ENCODE data around the gene MLH3.
A peak's percentile ranks its signal among the peaks of the same experiment; 100 is the strongest.

Gene MLH3

GRCh38 chr14:75064205-75064567 lies 12.9 kb upstream of the MLH3 start:
- DNase-seq: no peak

GRCh38 chr14:75063491-75064204 lies 12.4 kb upstream of the MLH3 start, which contains the start of gene ACYP1:
Gene ACYP1 (minus strand): TSS chr14:75064024. CDS start chr14:75063553, 471 bp downstream.
- DNase-seq: peak; percentile 80

- DNase-seq: no peak
Measured at GRCh38 chr14:75063013-75063412, 11.7 kb upstream of the MLH3 start.

- DNase-seq: no peak
Measured at GRCh38 chr14:75060420-75060819, 9.2 kb upstream of the MLH3 start.

GRCh38 chr14:75059642-75060041 lies 8.4 kb upstream of the MLH3 start:
- DNase-seq: no peak

GRCh38 chr14:75054421-75054820 lies 3.2 kb upstream of the MLH3 start:
- DNase-seq: no peak

GRCh38 chr14:75053396-75054291 lies 2.4 kb upstream of the MLH3 start:
- no peak for DNase-seq

GRCh38 chr14:75051556-75051899 lies 261 bp upstream of the MLH3 start:
- DNase-seq: no peak

GRCh38 chr14:75049731-75050201 lies 1.5 kb downstream of the MLH3 start:
- no peak for DNase-seq

GRCh38 chr14:75049136-75049535 lies 2.1 kb downstream of the MLH3 start:
- no peak for DNase-seq

GRCh38 chr14:75048101-75048500 lies 3.2 kb downstream of the MLH3 start:
- no peak for DNase-seq

GRCh38 chr14:75047506-75047905 lies 3.8 kb downstream of the MLH3 start:
- no peak for DNase-seq

GRCh38 chr14:75046899-75047298 lies 4.4 kb downstream of the MLH3 start:
- no peak for DNase-seq

- DNase-seq: no peak
Measured at GRCh38 chr14:75046275-75046674, 5.0 kb downstream of the MLH3 start.

- no peak for DNase-seq
Measured at GRCh38 chr14:75044752-75045151, 6.5 kb downstream of the MLH3 start.

- DNase-seq: no peak
Measured at GRCh38 chr14:75044322-75044721, 6.9 kb downstream of the MLH3 start.

- DNase-seq: no peak
Measured at GRCh38 chr14:75042035-75042434, 9.2 kb downstream of the MLH3 start.

GRCh38 chr14:75041613-75042012 lies 9.7 kb downstream of the MLH3 start:
- DNase-seq: no peak

GRCh38 chr14:75040959-75041358 lies 10.3 kb downstream of the MLH3 start:
- DNase-seq: no peak

- DNase-seq: no peak
Measured at GRCh38 chr14:75040507-75040906, 10.8 kb downstream of the MLH3 start.

GRCh38 chr14:75032939-75033338 lies 18.3 kb downstream of the MLH3 start:
- no peak for DNase-seq

- no peak for DNase-seq
Measured at GRCh38 chr14:75030147-75030546, 21.1 kb downstream of the MLH3 start.

GRCh38 chr14:75025876-75026275 lies 25.4 kb downstream of the MLH3 start:
- DNase-seq: no peak

- no peak for DNase-seq
Measured at GRCh38 chr14:75025082-75025481, 26.2 kb downstream of the MLH3 start.
